Psoas muscle (tissue), 8 donors: Measurements from ENCODE around the gene ANKRD66. TPM values are rescaled to one million over a fixed set of nuclear protein-coding genes. Genes with fewer than 3 reads are reported as not detected.

Experiments used
- ATAC-seq, 4 donors: fragments of 200-7000 bp; cut with Tn5 transposase; one replicate each; pipeline ENCODE4 v1.9.1; 2020; ENCODE audit warnings: moderate library complexity in 3 of 4, mild to moderate bottlenecking in 2 of 4
- DNase-seq, 2 donors: peaks; one replicate each; pipeline ENCODE4 v3.0.0-alpha.2; 2020
- H3K27ac ChIP-seq: fragments of 200-600 bp; one replicate; pipeline ENCODE4 v1.8.0; 2022
- H3K27me3 ChIP-seq, 3 donors: fragments of 200-600 bp in 1 of 3; one replicate each; pipeline versions ENCODE4 v1.6.1 to v1.8.0; 2013 to 2022; ENCODE audit warnings: low read length in 2 of 3, mild to moderate bottlenecking in 2 of 3, moderate library complexity in 1 of 3; ENCODE audit not compliant: insufficient read depth in 3 of 3
- H3K36me3 ChIP-seq, 2 donors: fragments of 200-600 bp in 1 of 2; one replicate each; pipeline versions ENCODE4 v1.6.1 to v1.8.0; 2013 to 2022; ENCODE audit warnings: low read depth in 1 of 2, mild to moderate bottlenecking in 1 of 2, moderate library complexity in 1 of 2; ENCODE audit not compliant: insufficient read depth in 1 of 2
- H3K4me1 ChIP-seq: fragments of 200-600 bp; one replicate; pipeline ENCODE4 v1.8.0; 2022
- H3K4me3 ChIP-seq: fragments of 200-600 bp; one replicate; pipeline ENCODE4 v1.8.0; 2022; ENCODE audit warnings: mild to moderate bottlenecking
- H3K9me3 ChIP-seq: fragments of 200-600 bp; one replicate; pipeline ENCODE4 v1.8.0; 2022
- CTCF ChIP-seq: fragments of 200-600 bp; IDR thresholded peaks from one replicate; pipeline ENCODE4 v1.8.0; 2022; ENCODE audit warnings: antibody characterized with exemption
- WGBS, 3 donors: extraction: QIAGEN DNeasy Blood & Tissue Kit; methylation state at CpG; one replicate each; pipeline versions ENCODE4 v1.1.6 to v1.1.7; 2013; 5-methylcytosine and 5-hydroxymethylcytosine counted together
- intact Hi-C, 2 donors: fragments of 100-400 bp; cut with DNase I; formaldehyde crosslinking; loops; one replicate each; pipeline versions ENCODE4 v1.11.0 to v1.14.2; 2022
- polyA plus RNA-seq, 3 donors: library from polyadenylated mRNA; stranded (reverse); fragments of 200-250 nt; gene quantifications; one replicate each; pipeline ENCODE4 v1.2.3, GENCODE V29; 2013
- total RNA-seq, 4 donors: library from RNA; stranded (reverse); fragmentation: NEBNext Ultra II Directional in 2 of 4; extraction: Animal tissue kit (Norgen Biotek cat#: 25700) in 2 of 4; gene quantifications; one replicate each; pipeline versions ENCODE4 v1.2.1 to v1.2.4, GENCODE V29; 2021 to 2023
- donor health status: healthy with polysubstance abuse.
- donor health status: DM: no; HTN: no; CAD: no; lungs with moderate emphysema.
- donor health status: Bipolar disorder and iron deficiency.
- donor health status: healthy.
- donor health status: DM: yes; HTN: yes; CAD: no.
- donor health status: DM: no; HTN: no; CAD: no.
- donor health status: DM: no; HTN: no; CAD: no.
- donor health status: DM: yes; HTN: yes; CAD: no.

Gene ANKRD66
- total and polyA plus RNA-seq, 7 donors, result not detected

- TF ChIP-seq CTCF, result no peak
- no peak for DNase-seq
- Histone ChIP-seq H3K36me3 (no peaks in the 10 kb centered on the region), H3K27me3 (peaks cover 0 to 37% (median 3%) of the 10 kb centered on the region in 3 donors), H3K4me3 (no peak overlapping the region), H3K9me3 (no peaks in the 10 kb centered on the region), H3K4me1 (peaks cover 8% of the 10 kb centered on the region), H3K27ac (no peak overlapping the region)
- intact Hi-C loops, result no loop called here
- WGBS, 3 donors, result 91 to 100% (median 93%) methylated on average over 2 of the region's 2 CpGs
- no peak for ATAC-seq
Observed at GRCh38 chr6:46733341-46733801, 13.4 kb upstream of the ANKRD66 start.

- ATAC-seq, result peak; percentile 48 to 80 (median 60)
- H3K36me3 ChIP-seq, result no peaks in the 10 kb centered on the region
- H3K4me1 ChIP-seq, result peaks cover 8% of the 10 kb centered on the region
- peaks cover 0 to 39% (median 3%) of the 10 kb centered on the region in 3 donors for H3K27me3 ChIP-seq
- 1% methylated on average over 69 to 73 of the region's 73 CpGs for WGBS, 3 donors
- H3K27ac ChIP-seq, result no peak within 1 kb of the TSS
- TF ChIP-seq CTCF, result no peak
- peak; percentile 15 to 51 for DNase-seq
- intact Hi-C loops, result no loop called here
- peak within 1 kb of the TSS; percentile 80 for H3K4me3 ChIP-seq
- H3K9me3 ChIP-seq, result no peaks in the 10 kb centered on the region
Observed at GRCh38 chr6:46734867-46735719, 11.6 kb upstream of the ANKRD66 start, which contains the start of gene PLA2G7. Gene PLA2G7 (minus strand): TSS chr6:46735375. CDS start chr6:46722891, 12,484 bp downstream.

- no peak for DNase-seq
- WGBS, 3 donors, result 12 to 31% (median 15%) methylated on average over 8 of the region's 8 CpGs
- intact Hi-C loops, result no loop called here
- no peak overlapping the region for H3K27ac ChIP-seq
- peak in 2 of 4 donors; percentile 23 to 40 for ATAC-seq
- no peaks in the 10 kb centered on the region for H3K9me3 ChIP-seq
- H3K36me3 ChIP-seq, result no peaks in the 10 kb centered on the region
- peaks cover 8% of the 10 kb centered on the region for H3K4me1 ChIP-seq
- H3K4me3 ChIP-seq, result peak overlapping the region; percentile 80
- TF ChIP-seq CTCF, result no peak
- peaks cover 0 to 39% (median 3%) of the 10 kb centered on the region in 3 donors for H3K27me3 ChIP-seq
Observed at GRCh38 chr6:46735720-46736031, 11.1 kb upstream of the ANKRD66 start.

- Histone ChIP-seq H3K9me3 (no peaks in the 10 kb centered on the region), H3K27ac (no peak overlapping the region), H3K4me1 (peaks cover 8% of the 10 kb centered on the region), H3K4me3 (no peak overlapping the region), H3K36me3 (no peaks in the 10 kb centered on the region), H3K27me3 (peaks cover 0 to 39% (median 3%) of the 10 kb centered on the region in 3 donors)
- no peak for TF ChIP-seq CTCF
- DNase-seq (no peak), ATAC-seq (no peak)
- intact Hi-C loops, result no loop called here
Observed at GRCh38 chr6:46736906-46737305, 9.8 kb upstream of the ANKRD66 start.
